ENCODE results near the gene PTPRA.
A peak's percentile ranks its signal among the peaks of the same experiment; 100 is the strongest.

The PTPRA gene

GRCh38 chr20:2937902-2938301, 64.6 kb downstream of the PTPRA start:
- DNase-seq = no peak

GRCh38 chr20:2942439-2942838, 69.2 kb downstream of the PTPRA start:
- no peak for DNase-seq

GRCh38 chr20:2946988-2947961, 74.0 kb downstream of the PTPRA start:
- DNase-seq = no peak

- no peak for DNase-seq
These were observed 75.7 kb downstream of the PTPRA start for GRCh38 chr20:2948968-2949367.

GRCh38 chr20:2952766-2953165, 79.5 kb downstream of the PTPRA start:
- DNase-seq = no peak

- DNase-seq = no peak
These were observed 82.1 kb downstream of the PTPRA start for GRCh38 chr20:2955257-2955970.

GRCh38 chr20:2956480-2956879, 83.2 kb downstream of the PTPRA start:
- DNase-seq = no peak

GRCh38 chr20:2967841-2968240, 94.6 kb downstream of the PTPRA start:
- DNase-seq = no peak

- DNase-seq = no peak
These were observed 98.8 kb downstream of the PTPRA start for GRCh38 chr20:2972126-2972525.

- DNase-seq = no peak
These were observed 100.3 kb downstream of the PTPRA start for GRCh38 chr20:2973574-2973973.

GRCh38 chr20:2978519-2978918, 105.2 kb downstream of the PTPRA start:
- no peak for DNase-seq

GRCh38 chr20:2981646-2982045, 108.4 kb downstream of the PTPRA start:
- DNase-seq = no peak

- no peak for DNase-seq
These were observed 110.2 kb downstream of the PTPRA start for GRCh38 chr20:2983508-2983907.

- DNase-seq = no peak
These were observed 110.8 kb downstream of the PTPRA start for GRCh38 chr20:2984028-2984501.

- DNase-seq = no peak
These were observed 111.8 kb downstream of the PTPRA start for GRCh38 chr20:2984956-2985661.

- DNase-seq = no peak
These were observed 113.2 kb downstream of the PTPRA start for GRCh38 chr20:2986466-2986865.

- DNase-seq = no peak
These were observed 114.6 kb downstream of the PTPRA start for GRCh38 chr20:2987861-2988260.

GRCh38 chr20:2991532-2991931, 118.3 kb downstream of the PTPRA start:
- DNase-seq = no peak

- no peak for DNase-seq
These were observed 120.0 kb downstream of the PTPRA start for GRCh38 chr20:2993250-2993649.

- no peak for DNase-seq
These were observed 122.5 kb downstream of the PTPRA start for GRCh38 chr20:2995796-2996195.

GRCh38 chr20:2998728-2999127, 125.4 kb downstream of the PTPRA start:
- no peak for DNase-seq

GRCh38 chr20:3000852-3001523, 127.7 kb downstream of the PTPRA start:
- DNase-seq = peak; percentile 16

- DNase-seq = no peak
These were observed 130.1 kb downstream of the PTPRA start for GRCh38 chr20:3003416-3003815.
